ENCODE data around the gene ELP4.
"Not testable (repeated sequence)": the region's sequence is repeated elsewhere in the genome, so short reads cannot be mapped to it uniquely, and the experiment has no call there.

ELP4 gene, protein sequence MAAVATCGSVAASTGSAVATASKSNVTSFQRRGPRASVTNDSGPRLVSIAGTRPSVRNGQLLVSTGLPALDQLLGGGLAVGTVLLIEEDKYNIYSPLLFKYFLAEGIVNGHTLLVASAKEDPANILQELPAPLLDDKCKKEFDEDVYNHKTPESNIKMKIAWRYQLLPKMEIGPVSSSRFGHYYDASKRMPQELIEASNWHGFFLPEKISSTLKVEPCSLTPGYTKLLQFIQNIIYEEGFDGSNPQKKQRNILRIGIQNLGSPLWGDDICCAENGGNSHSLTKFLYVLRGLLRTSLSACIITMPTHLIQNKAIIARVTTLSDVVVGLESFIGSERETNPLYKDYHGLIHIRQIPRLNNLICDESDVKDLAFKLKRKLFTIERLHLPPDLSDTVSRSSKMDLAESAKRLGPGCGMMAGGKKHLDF

GRCh38 chr11:31509429-31510345, at the start of gene ELP4, which contains the start of gene IMMP1L:
ELP4 (plus strand) TSS chr11:31509767; CDS start chr11:31509785, 18 bp downstream.
IMMP1L (minus strand) TSS chr11:31509622; CDS start chr11:31463276, 46,346 bp downstream.
- peak; percentile 74 to 98 (median 93) for DNase-seq

DNA sequence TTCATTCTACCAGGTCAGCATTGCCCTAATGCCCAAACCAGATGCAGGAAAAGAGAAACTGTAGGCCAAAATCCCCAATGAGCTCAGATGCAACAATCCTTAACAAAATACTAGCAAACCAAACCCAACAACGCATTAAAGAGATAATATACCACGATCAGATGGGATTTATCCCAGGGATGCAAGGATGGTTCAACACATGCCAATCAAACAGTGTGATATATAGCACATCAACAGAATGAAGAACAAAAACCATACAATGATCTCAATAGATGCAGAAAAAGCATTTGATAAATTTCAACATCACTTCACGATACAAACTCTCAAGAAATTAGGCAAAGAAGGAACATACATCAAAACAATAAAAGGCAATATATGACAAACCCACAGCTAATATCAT, 45.1 kb upstream of the ELP4 start:
- DNase-seq, result no peak

- DNase-seq, result no peak
Observed at GRCh38 chr11:31474083-31474482, 35.5 kb upstream of the ELP4 start.

- DNase-seq, result no peak
Observed at GRCh38 chr11:31477528-31478222, 31.9 kb upstream of the ELP4 start.

- no peak for DNase-seq
Observed at GRCh38 chr11:31478223-31478590, 31.4 kb upstream of the ELP4 start.

DNA sequence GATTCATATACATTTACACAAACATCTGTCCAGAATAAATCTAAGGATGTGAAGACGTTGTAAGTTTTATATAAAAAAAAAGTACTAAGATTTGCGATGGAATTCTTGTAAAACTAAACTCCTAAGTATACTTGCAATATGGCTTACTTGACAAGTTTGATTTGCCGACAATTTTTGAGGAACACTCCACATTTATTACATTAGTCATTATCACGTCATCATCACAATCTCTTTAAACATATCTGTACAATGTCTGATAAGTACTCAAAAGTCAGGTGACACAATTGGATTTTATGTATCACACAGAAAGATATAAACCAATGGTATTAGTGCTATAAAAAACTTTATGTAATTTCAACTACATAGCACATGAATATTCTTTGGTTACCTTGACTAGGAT, 30.5 kb upstream of the ELP4 start:
- no peak for DNase-seq

DNA sequence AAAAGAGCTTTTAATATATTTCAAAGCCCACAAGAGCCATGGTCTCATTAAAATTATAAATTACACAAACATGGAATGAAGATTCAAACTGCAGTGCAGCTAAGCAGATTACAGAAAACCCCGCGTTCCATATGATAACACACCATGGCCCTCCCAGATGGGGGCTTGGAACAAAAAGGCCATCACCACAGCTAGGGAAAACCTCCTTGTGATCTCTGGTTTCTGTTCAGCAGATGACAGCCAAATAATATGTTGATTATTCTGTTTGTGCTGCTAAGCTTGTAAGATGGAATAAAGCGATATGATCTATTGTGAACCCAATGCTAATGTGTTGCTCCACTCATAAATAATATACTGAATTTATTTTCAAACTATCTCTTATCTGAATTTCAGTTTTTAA, 28.6 kb upstream of the ELP4 start:
- DNase-seq, result no peak

GRCh38 chr11:31484497-31484896, 25.1 kb upstream of the ELP4 start:
- DNase-seq, result no peak

DNA sequence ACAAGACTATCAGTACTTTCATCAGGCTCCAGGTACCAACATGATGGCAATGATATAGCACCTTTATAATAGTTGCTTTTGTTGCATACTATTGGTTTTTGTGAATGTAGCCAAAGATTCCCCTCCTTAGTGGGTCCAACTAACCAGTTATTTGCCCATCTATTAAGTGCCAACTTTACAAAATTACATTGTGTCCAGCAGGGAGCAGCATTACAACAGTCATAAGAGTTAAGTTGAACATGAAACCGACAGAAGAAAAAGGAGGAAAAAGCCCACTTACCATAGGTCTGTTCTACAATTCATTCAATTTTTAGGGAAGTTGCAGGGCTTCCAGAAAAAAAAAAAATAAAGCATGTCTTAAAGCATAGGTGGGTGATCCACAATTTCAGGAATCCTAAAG, 21.7 kb upstream of the ELP4 start:
- no peak for DNase-seq

DNA sequence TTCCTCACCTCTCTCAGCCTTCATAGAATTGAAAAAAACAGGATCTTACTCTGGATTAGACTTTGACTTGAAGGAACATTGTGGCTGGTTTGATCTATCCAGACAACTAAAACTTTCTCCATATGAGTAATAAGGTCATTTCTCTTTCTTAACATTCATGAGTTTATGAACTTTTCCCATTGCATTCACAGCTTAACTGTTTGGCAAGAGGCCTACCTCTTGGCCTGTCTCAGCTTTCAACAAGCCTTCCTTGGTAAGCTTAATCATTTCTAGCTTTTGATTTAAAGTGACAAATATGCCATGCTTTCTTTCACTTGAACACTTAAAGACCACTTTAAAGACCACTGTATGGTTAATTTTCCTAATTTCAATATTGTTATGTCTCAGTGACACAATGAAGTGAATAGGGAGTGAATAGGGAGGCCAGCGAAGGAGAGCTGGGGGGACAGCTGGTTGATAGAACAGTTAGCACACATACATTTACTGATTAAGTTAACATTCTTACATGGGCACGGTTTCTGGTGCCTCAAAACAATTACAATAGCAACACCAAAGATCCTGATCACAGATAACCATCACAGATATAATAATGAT, 17.1 kb upstream of the ELP4 start:
- no peak for DNase-seq

- no peak for DNase-seq
Observed at GRCh38 chr11:31493235-31493634, 16.3 kb upstream of the ELP4 start.

DNA sequence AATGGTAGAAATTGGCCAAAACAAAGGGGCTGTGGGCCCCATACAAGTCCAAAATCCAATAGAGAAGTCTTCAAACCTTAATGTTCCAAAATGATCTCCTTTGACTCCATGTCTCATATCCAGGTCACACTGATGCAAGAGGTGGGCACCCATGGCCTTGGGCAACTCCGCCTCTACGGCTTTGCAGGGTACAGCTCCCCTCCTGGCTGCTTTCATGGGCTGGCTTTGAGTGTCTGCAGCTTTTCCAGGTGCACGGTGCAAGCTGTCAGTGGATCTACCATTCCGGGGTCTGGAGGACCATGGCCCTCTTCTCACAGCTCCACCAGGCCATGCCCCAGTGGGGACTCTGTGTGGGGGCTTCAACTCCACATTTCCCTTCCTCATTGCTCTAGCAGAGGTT, 15.8 kb upstream of the ELP4 start:
- not testable (repeated sequence) for DNase-seq

DNA sequence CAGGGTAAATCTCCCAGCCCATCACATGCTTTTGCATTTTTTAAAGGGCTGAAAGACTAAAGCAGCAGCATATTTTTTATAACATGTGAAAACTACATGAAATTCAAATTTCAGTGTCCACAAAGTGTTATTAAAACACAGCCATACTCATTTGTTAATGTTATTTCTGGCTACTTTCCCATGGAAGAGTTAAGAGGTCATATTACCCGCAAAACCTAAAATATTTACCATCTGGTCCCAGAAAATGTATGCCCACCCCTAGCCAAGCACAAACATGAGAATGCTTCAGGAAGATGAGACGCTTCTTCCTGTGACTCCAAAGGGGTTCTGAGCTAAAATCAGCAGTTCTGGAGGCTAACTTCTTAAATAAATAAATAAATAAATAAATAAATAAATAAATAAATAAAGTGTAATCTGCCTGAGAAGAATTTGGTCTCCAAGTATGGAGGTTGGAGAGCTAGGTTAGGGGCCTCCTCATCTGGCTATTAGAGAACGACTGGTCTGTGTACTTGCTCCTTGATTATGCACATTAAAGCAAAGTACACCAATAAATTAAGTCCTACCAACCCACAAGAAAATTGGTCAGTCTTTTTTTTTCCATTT, 9.9 kb upstream of the ELP4 start:
- no peak for DNase-seq

DNA sequence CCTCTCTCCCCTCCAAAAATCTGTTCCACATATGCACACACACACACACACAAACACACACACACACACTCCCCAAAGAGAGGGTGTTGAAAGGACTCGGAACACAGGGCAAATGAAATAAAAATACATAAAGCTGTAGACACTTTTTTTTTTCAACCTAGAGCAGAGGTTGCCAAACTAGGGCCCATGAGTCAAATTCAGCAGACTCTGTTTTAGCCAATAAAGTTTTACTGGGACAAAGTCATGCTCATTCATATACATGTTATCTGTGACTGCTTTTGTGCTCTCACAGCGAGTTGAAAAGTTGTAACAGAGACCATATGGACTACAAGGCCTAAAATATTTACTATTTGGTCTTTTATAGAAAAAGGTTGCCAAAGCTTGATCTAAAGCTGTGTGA, 9.0 kb upstream of the ELP4 start:
- DNase-seq, result no peak

GRCh38 chr11:31509051-31509428, 527 bp upstream of the ELP4 start:
- DNase-seq, result peak in 1 of 56 donors; percentile 10

GRCh38 chr11:31512117-31512516, 2.5 kb downstream of the ELP4 start:
- DNase-seq, result no peak

DNA sequence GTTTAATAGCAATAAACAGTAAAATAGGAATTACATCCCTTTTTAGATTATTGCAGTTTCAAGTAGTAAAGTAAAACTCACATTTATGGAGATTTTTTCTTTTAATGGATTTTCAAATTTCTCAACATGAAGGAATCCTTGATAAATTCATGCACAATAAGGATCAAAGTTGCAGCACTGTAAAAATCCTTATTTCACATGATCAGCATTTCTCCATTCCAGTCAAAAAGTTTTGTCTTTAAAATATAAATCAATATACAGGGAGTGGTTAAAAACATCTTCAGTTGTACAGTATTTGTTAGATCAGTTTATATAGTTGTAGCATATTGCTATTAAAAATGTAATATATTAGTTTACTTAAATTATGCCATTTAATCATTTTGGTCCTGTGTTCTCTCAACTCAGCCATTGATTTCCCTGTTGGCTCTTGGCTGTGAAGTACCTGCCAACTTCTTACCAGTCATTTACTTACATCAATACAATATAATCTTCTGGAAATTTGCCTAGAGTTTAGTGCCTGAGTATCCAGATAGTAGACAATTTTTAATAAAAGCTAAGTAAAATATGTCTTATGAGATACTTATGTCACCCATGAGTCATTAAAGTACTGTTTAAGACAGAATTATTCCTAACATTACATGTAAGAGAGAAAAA, 12.1 kb downstream of the ELP4 start:
- DNase-seq, result no peak

- no peak for DNase-seq
Observed at GRCh38 chr11:31529189-31529588, 19.6 kb downstream of the ELP4 start.

DNA sequence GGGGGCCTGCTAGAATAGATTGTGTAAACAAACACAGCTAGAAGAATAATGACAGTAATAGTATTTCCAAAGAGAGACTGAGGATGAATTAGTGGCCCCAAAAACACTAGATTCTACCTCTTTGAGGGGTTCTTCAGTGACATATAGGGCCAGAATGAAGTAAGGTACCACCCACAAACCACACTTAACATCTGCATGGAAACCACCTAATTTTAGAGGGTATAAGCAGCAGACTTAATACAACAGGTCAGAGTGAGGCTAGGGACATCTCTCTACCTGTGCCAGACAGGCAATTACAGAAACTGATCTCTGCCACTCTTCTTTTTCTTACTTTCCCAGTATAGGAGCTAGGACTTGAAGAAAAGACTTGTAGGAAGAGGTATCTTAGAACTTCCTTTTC, 20.1 kb downstream of the ELP4 start:
- DNase-seq, result no peak

DNA sequence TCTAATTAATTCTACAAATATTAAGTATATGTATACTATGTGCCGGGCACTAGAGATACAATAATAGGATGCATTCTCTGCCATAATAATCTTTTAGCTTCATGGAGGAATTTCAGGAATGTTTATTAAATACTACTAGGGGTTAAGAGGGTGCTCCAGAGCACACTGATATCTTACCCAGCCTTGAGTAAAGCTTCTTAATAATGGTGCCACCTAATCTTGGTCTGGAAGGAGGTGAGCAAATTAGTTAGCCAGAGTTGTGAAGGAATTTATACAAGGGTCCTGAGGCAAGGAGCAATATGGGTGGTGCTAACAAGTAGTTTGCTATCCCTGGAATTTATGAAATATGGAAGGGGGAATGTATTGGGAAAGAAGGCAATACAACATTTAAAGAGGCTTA, 21.7 kb downstream of the ELP4 start:
- DNase-seq, result no peak
